ENCODE results near the gene DNAJC5G. TPM values are rescaled to one million over a fixed set of nuclear protein-coding genes. Genes with fewer than 3 reads are reported as not detected.

DNAJC5G gene
- total and polyA plus RNA-seq, 9 of the 15 experiments (the other 6 are each of a cell fraction or from before 2014, with no cell fraction given), result not detected

DNA sequence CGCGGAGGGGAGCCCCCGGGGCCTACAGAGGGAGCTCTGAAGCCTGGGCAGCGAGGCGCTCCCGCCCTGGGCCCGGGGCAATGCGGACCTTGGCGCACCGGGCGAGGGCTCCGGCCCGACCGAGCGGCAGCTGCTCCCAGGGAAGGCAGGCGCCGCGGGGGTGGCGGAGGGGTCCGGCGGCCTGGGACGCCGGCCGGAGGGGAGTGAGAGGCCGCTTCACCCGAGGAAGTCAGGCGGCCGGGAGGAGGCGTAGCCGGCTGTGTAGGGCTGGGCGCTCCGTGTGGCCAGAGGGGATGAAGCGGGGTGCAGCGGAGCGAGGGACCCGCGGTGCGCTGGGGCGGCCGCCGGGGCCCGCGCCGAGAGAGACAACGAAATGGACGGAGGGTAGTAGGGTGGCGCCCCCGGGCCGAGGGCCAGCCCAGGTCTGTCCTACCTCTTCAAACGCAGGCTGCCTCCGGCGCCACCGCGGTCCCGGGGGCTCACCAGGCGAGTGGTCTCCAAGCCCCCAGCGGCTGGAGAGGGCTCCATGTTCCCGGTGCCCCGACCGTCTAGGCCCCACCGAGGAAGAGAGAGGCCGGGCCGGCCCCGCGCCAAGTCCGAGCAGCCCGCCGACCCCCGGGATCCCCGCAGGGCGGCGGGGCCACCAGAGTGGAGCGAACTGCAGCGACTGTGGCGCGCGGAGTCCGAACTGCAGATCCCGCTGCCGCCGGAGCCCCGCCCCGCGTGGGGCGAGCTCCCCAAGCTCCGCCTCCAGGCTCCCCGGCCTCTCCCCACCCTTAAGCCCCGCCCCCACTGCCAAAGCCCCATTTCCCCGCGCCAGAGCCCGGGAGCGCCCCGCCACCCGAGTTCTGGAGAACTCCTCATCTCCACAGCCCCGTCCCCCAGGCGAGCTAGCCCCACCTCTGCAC lies 12.6 kb upstream of the DNAJC5G start, which contains the start of gene SLC30A3 (continued):
- TF ChIP-seq, protein P1, sequence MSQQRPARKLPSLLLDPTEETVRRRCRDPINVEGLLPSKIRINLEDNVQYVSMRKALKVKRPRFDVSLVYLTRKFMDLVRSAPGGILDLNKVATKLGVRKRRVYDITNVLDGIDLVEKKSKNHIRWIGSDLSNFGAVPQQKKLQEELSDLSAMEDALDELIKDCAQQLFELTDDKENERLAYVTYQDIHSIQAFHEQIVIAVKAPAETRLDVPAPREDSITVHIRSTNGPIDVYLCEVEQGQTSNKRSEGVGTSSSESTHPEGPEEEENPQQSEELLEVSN (IDR thresholded peaks at IDR 0.05; ENCODE audit: borderline replicate concordance in 1 of 2, extremely low read depth in 1 of 2, insufficient read depth in 1 of 2, insufficient read length in 1 of 2, low read depth in 1 of 2, low read length in 1 of 2, poor library complexity in 1 of 2, severe bottlenecking in 1 of 2), result peak in 1 of 2 experiments; percentile 16
- TF ChIP-seq, protein P2, sequence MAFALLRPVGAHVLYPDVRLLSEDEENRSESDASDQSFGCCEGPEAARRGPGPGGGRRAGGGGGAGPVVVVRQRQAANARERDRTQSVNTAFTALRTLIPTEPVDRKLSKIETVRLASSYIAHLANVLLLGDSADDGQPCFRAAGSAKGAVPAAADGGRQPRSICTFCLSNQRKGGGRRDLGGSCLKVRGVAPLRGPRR (CRISPR knock-in tag; IDR thresholded peaks at IDR 0.05), result no peak
- no peak for TF ChIP-seq MYBL2 (IDR thresholded peaks at IDR 0.05; ENCODE audit: low read depth)
- TF ChIP-seq MYBL2 (CRISPR knock-in tag; IDR thresholded peaks at IDR 0.05; ENCODE audit: borderline replicate concordance), result no peak
- peak; percentile 49 for TF ChIP-seq CCNT2 (IDR thresholded peaks at IDR 0.05; ENCODE audit: borderline replicate concordance, extremely low read depth, insufficient read length, low read depth, low read length)
- peak; percentile 12; the same call in 1 of the 2 replicates for TF ChIP-seq CTBP1 (IDR thresholded peaks at IDR 0.05; ENCODE audit: borderline replicate concordance)
- TF ChIP-seq, protein P3, sequence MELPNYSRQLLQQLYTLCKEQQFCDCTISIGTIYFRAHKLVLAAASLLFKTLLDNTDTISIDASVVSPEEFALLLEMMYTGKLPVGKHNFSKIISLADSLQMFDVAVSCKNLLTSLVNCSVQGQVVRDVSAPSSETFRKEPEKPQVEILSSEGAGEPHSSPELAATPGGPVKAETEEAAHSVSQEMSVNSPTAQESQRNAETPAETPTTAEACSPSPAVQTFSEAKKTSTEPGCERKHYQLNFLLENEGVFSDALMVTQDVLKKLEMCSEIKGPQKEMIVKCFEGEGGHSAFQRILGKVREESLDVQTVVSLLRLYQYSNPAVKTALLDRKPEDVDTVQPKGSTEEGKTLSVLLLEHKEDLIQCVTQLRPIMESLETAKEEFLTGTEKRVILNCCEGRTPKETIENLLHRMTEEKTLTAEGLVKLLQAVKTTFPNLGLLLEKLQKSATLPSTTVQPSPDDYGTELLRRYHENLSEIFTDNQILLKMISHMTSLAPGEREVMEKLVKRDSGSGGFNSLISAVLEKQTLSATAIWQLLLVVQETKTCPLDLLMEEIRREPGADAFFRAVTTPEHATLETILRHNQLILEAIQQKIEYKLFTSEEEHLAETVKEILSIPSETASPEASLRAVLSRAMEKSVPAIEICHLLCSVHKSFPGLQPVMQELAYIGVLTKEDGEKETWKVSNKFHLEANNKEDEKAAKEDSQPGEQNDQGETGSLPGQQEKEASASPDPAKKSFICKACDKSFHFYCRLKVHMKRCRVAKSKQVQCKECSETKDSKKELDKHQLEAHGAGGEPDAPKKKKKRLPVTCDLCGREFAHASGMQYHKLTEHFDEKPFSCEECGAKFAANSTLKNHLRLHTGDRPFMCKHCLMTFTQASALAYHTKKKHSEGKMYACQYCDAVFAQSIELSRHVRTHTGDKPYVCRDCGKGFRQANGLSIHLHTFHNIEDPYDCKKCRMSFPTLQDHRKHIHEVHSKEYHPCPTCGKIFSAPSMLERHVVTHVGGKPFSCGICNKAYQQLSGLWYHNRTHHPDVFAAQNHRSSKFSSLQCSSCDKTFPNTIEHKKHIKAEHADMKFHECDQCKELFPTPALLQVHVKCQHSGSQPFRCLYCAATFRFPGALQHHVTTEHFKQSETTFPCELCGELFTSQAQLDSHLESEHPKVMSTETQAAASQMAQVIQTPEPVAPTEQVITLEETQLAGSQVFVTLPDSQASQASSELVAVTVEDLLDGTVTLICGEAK (IDR thresholded peaks at IDR 0.05), result no peak
- TF ChIP-seq, protein P3 (CRISPR knock-in tag; IDR thresholded peaks at IDR 0.05), result no peak
- TF ChIP-seq, protein P4, sequence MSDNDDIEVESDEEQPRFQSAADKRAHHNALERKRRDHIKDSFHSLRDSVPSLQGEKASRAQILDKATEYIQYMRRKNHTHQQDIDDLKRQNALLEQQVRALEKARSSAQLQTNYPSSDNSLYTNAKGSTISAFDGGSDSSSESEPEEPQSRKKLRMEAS (CRISPR knock-in tag; IDR thresholded peaks at IDR 0.05), result 0 out of 2 replicates have a peak, but pooled peaks have one; percentile 41
- TF ChIP-seq LEF1 (IDR thresholded peaks at IDR 0.05), result no peak
- peak in 1 of 2 experiments; percentile 22; a peak in 1 of 4 replicates for TF ChIP-seq MAZ (CRISPR knock-in tag; conservative IDR thresholded peaks at IDR 0.05 in 1 of 2, IDR thresholded peaks at IDR 0.05 in 1 of 2)
- no peak for TF ChIP-seq TARDBP (IDR thresholded peaks at IDR 0.05)
- TF ChIP-seq ZFP30 (CRISPR knock-in tag; IDR thresholded peaks at IDR 0.05; ENCODE audit: borderline replicate concordance), result no peak
- TF ChIP-seq ATF7 (IDR thresholded peaks at IDR 0.05), result no peak
- peak; percentile 19; the same call in 1 of the 2 replicates for TF ChIP-seq CXXC5 (CRISPR knock-in tag; IDR thresholded peaks at IDR 0.05)
- TF ChIP-seq KDM2B (CRISPR knock-in tag; IDR thresholded peaks at IDR 0.05), result peak; percentile 90; the same call in 1 of the 2 replicates

Data from K562 (cell line).